ENCODE measurements around the gene PSTPIP1.

DNA sequence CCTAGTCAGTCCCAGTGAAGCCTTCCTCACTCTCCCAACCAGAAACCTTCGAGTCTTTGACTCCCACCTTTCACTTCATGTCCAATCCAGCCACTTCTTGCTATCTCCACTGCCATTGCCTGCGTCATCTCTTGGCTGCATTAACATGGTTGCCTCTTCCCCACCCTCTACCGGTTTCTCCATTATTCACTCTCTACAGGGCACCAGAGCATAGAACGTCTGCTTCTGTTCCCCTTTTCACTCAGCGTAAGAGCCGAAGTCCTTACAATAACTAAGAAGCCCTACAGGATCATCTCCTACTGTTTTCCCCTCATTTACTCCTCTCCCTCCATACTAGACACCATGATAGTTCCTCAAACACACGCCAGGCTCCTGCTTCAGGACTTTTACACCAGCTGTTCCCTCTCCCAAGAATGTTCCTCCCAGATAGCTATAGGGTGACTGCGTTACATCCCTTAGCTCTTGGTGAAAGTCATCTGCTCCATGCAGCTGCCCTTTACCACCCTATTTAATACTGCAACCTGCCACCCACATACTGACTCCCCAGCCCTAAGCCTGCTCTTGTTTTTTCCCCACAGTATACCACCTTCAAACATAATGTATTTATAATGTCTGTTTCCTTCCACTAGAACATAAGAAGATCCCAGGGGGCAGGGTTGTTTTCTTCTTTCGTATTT lies 32.5 kb upstream of the PSTPIP1 start:
- TF ChIP-seq EZH2 (IDR thresholded peaks at IDR 0.05; ENCODE audit: insufficient read depth, poor library complexity, severe bottlenecking) (no peak), EZH2phosphoT487 (IDR thresholded peaks at IDR 0.05; ENCODE audit: insufficient read depth, low read depth) (no peak)

Measured in GM23248 (cell line).